Posterior vena cava (tissue), 2 donors: Measurements from ENCODE around the gene U2AF1L4. TPM values are rescaled to one million over a fixed set of nuclear protein-coding genes. Genes with fewer than 3 reads are reported as not detected.

Experiments used
- DNase-seq: peaks from one replicate; pipeline ENCODE4 v3.0.0-alpha.2; 2020; ENCODE audit warnings: low spot score
- intact Hi-C, 2 donors: fragments of 100-400 bp; cut with DNase I; formaldehyde crosslinking; loops; one replicate each; pipeline versions ENCODE4 v1.14.1 to v1.14.2; 2022 to 2023
- total RNA-seq, 2 donors: library from RNA; stranded (reverse); fragmentation: NEBNext Ultra II Directional; extraction: Animal tissue kit (Norgen Biotek cat#: 25700); gene quantifications; one replicate each; pipeline ENCODE4 v1.2.1, GENCODE V29; 2021
- donor health status: DM: yes; HTN: yes; CAD: no.
- donor health status: DM: yes; HTN: yes; CAD: no.

U2AF1L4 gene
- total RNA-seq, 2 donors from 2014 or later, result 13.8 to 18.7 TPM

DNA sequence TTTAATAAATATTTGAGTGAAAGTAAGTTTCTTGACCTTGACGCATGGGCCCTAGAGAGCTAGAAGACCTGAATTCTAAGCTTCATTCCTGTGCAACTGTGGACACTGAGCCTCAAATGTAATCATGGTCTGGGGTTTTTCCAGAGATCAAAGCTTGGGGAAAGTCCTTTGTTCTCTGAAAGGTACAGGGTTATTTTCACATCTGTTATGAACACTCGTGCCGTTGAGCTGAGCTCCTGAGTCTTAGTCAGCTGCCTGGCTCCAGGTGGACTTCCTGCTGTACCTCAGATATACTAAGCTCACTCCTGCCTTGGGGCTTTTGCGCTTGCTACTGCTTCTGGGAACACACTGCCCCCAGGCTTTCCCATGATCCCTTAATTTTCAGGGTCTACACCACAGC, 48.4 kb downstream of the U2AF1L4 start:
- no peak for DNase-seq
- intact Hi-C loops, result no loop called here

- no peak for DNase-seq
- intact Hi-C loops, result no loop called here
These were observed 49.3 kb downstream of the U2AF1L4 start for GRCh38 chr19:35695895-35696422.

- intact Hi-C loops, result no loop called here
- DNase-seq, result peak; percentile 93
These were observed 51.2 kb downstream of the U2AF1L4 start for GRCh38 chr19:35693835-35694599.

DNA sequence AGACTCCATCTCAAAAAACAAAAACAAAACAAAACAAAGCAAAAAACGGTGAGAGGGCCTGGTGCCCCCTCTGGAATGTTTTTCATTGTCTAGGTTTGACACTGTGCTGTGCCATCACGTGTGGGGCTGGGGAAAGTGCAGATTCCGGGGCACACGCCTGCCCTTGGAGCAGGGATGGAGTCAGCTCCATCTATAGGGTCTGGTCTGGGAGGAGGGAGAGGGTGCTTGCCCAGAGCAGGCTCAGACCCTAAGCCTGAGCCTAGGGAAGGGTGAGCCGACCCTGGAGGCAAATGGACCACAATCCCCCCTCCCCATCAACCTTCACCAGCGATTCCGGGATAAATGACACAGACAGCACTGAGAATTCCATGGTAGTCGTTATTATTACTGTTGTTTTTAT, 51.8 kb downstream of the U2AF1L4 start:
- intact Hi-C loops, result no loop called here
- no peak for DNase-seq

Other genes with a start within 250 kb of the U2AF1L4 start
- 1 to 10 TPM; 2.1 to 2.2 TPM for gene DMKN, start 231.8 kb downstream of the U2AF1L4 start, total RNA-seq
- not detected for gene SBSN, start 217.1 kb downstream of the U2AF1L4 start, total RNA-seq
- gene GAPDHS, start 212.0 kb downstream of the U2AF1L4 start, total RNA-seq, result not detected
- gene TMEM147, start 199.8 kb downstream of the U2AF1L4 start, total RNA-seq, result 10 to 100 TPM; 52.4 to 61.1 TPM
- not detected for gene ATP4A, start 181.8 kb downstream of the U2AF1L4 start, total RNA-seq
- gene PMIS2, start 159.2 kb downstream of the U2AF1L4 start, total RNA-seq, result not detected
- 1 to 10 TPM; 7.9 to 8.3 TPM for gene HAUS5, start 132.7 kb downstream of the U2AF1L4 start, total RNA-seq
- 10 to 100 TPM; 61.1 to 61.3 TPM for gene RBM42, start 116.4 kb downstream of the U2AF1L4 start, total RNA-seq
- gene ETV2, start 103.7 kb downstream of the U2AF1L4 start, total RNA-seq, result under 1 TPM; 0.74 to 0.81 TPM
- 100 to 1,000 TPM; 228 to 290 TPM for gene COX6B1, start 97.1 kb downstream of the U2AF1L4 start, total RNA-seq
- gene UPK1A, start 78.9 kb downstream of the U2AF1L4 start, total RNA-seq, result under 1 TPM in 1 of 2 donors, not detected in 1; 0.19 TPM
- gene ZBTB32, start 40.9 kb downstream of the U2AF1L4 start, total RNA-seq, result not detected
- 10 to 100 TPM; 23.1 to 23.5 TPM for gene KMT2B, start 27.4 kb downstream of the U2AF1L4 start, total RNA-seq
- 1 to 10 TPM; 4.3 to 9.3 TPM for gene IGFLR1, start 3.0 kb downstream of the U2AF1L4 start, total RNA-seq
- gene PSENEN, start 233 bp upstream of the U2AF1L4 start, total RNA-seq, result 10 to 100 TPM; 33.6 to 37.3 TPM
- 1 to 10 TPM; 8.3 to 9.4 TPM for gene LIN37, start 3.2 kb upstream of the U2AF1L4 start, total RNA-seq
- 100 to 1,000 TPM; 290 to 412 TPM for gene HSPB6, start 11.6 kb upstream of the U2AF1L4 start, total RNA-seq
- 10 to 100 TPM; 18.4 to 19.3 TPM for gene PROSER3, start 12.8 kb upstream of the U2AF1L4 start, total RNA-seq
- 1 to 10 TPM; 6.2 to 9.6 TPM for gene ARHGAP33, start 30.1 kb upstream of the U2AF1L4 start, total RNA-seq
- not detected for gene PRODH2, start 67.4 kb upstream of the U2AF1L4 start, total RNA-seq
- not detected for gene NPHS1, start 107.1 kb upstream of the U2AF1L4 start, total RNA-seq
- gene KIRREL2, start 111.5 kb upstream of the U2AF1L4 start, total RNA-seq, result not detected
- 1 to 10 TPM; 3.9 to 7.3 TPM for gene APLP1, start 123.2 kb upstream of the U2AF1L4 start, total RNA-seq
- 10 to 100 TPM in 1 of 2 donors, 1 to 10 TPM in 1; 7.9 to 10.3 TPM for gene NFKBID, start 155.1 kb upstream of the U2AF1L4 start, total RNA-seq
- gene HCST, start 157.1 kb upstream of the U2AF1L4 start, total RNA-seq, result 10 to 100 TPM; 12.4 to 13.4 TPM
- gene TYROBP, start 162.9 kb upstream of the U2AF1L4 start, total RNA-seq, result 10 to 100 TPM; 58.8 to 96.5 TPM
- gene LRFN3, start 191.0 kb upstream of the U2AF1L4 start, total RNA-seq, result 10 to 100 TPM; 13.3 to 14.2 TPM
- 10 to 100 TPM; 11.2 to 13.3 TPM for gene SDHAF1, start 249.8 kb upstream of the U2AF1L4 start, total RNA-seq